ENCODE data around the gene FYB1.

- TF ChIP-seq CTCF (conservative IDR thresholded peaks at IDR 0.05) = no peak
- no peak for TF ChIP-seq EZH2 (IDR thresholded peaks at IDR 0.05; ENCODE audit: low read depth)
Measured at GRCh38 chr5:39228596-39228995, 9.2 kb upstream of the FYB1 start.
